Keratinocyte (primary cell): Measurements from ENCODE around the gene OASL. TPM values are rescaled to one million over a fixed set of nuclear protein-coding genes. Genes with fewer than 3 reads are reported as not detected.

Experiments used
- DNase-seq: peaks from one replicate; pipeline ENCODE4 v3.0.0-alpha.2; 2011; ENCODE audit warnings: low read depth, missing footprints, low spot score
- FAIRE-seq: peaks from 2 replicates; lab custom pipeline; 2011; peaks lifted over from hg19 to GRCh38; lab: Jason Lieb, UNC
- H2AFZ ChIP-seq: 2 replicates; pipeline ENCODE4 v1.6.0; 2012; ENCODE audit warnings: low read length, control low read depth, inconsistent platforms; ENCODE audit not compliant: control insufficient read depth
- H3K27ac ChIP-seq: 2 replicates; pipeline ENCODE4 v1.5.1; 2011; ENCODE audit warnings: low read length; ENCODE audit not compliant: control insufficient read depth, insufficient read depth
- H3K27me3 ChIP-seq: 3 replicates; pipeline ENCODE4 v1.6.0; 2011; ENCODE audit warnings: low read length; ENCODE audit not compliant: control insufficient read depth, insufficient read depth; ENCODE audit errors: extremely low read depth
- H3K36me3 ChIP-seq, 2 experiments: 2 replicates in 1 of 2; 3 replicates in 1 of 2; pipeline ENCODE4 v1.5.1; 2011; ENCODE audit warnings: low read length in 2 of 2, mild to moderate bottlenecking in 1 of 2; ENCODE audit not compliant: control insufficient read depth in 2 of 2, insufficient read depth in 2 of 2; ENCODE audit errors: extremely low read depth in 1 of 2
- H3K4me1 ChIP-seq: 3 replicates; pipeline ENCODE4 v1.5.1; 2011; ENCODE audit warnings: low read length; ENCODE audit not compliant: control insufficient read depth, insufficient read depth; ENCODE audit errors: extremely low read depth
- H3K4me2 ChIP-seq: 3 replicates; pipeline ENCODE4 v1.6.0; 2011; ENCODE audit warnings: low read depth, low read length; ENCODE audit not compliant: control insufficient read depth, insufficient read depth; ENCODE audit errors: extremely low read depth
- H3K4me3 ChIP-seq, 3 experiments: fragments of 200-600 bp in 1 of 3; sonication (generic) in 1 of 3; 2 replicates in 2 of 3; 3 replicates in 1 of 3; pipeline ENCODE4 v1.5.1; 2011 to 2016; ENCODE audit warnings: low read length in 3 of 3, mild to moderate bottlenecking in 3 of 3, control low read depth in 2 of 3, inconsistent platforms in 1 of 3, low read depth in 1 of 3, mixed read lengths in 1 of 3, mixed run types in 1 of 3, moderate library complexity in 1 of 3; ENCODE audit not compliant: control insufficient read depth in 2 of 3, insufficient read depth in 2 of 3; ENCODE audit errors: extremely low read depth in 1 of 3
- H3K79me2 ChIP-seq: 2 replicates; pipeline ENCODE4 v1.6.0; 2012; ENCODE audit warnings: low read length; ENCODE audit not compliant: control insufficient read depth, insufficient read depth
- H3K9ac ChIP-seq: 3 replicates; pipeline ENCODE4 v1.6.0; 2011; ENCODE audit warnings: low read length; ENCODE audit not compliant: control insufficient read depth, insufficient read depth; ENCODE audit errors: extremely low read depth
- H3K9me1 ChIP-seq: 3 replicates; pipeline ENCODE4 v1.6.0; 2011; ENCODE audit warnings: low read length; ENCODE audit not compliant: control insufficient read depth, insufficient read depth; ENCODE audit errors: extremely low read depth
- H3K9me3 ChIP-seq: 2 replicates; pipeline ENCODE4 v1.5.1; 2012; ENCODE audit warnings: low read depth, low read length; ENCODE audit not compliant: control insufficient read depth
- H4K20me1 ChIP-seq: 3 replicates; pipeline ENCODE4 v1.6.0; 2011; ENCODE audit warnings: low read length; ENCODE audit not compliant: control insufficient read depth, insufficient read depth; ENCODE audit errors: extremely low read depth
- CTCF ChIP-seq, 3 experiments: IDR thresholded peaks in 1 of 3; conservative IDR thresholded peaks in 1 of 3; optimal IDR thresholded peaks in 1 of 3; 2 replicates in 2 of 3; 3 replicates in 1 of 3; pipeline versions ENCODE3 to v1.5.1; 2011; ENCODE audit warnings: low read length in 3 of 3, mild to moderate bottlenecking in 3 of 3, moderate library complexity in 2 of 3, control low read depth in 1 of 3, inconsistent platforms in 1 of 3; ENCODE audit not compliant: insufficient read depth in 2 of 3; ENCODE audit errors: extremely low read depth in 1 of 3
- EZH2 ChIP-seq: IDR thresholded peaks from one replicate; pipeline ENCODE4 v1.6.1; 2012; ENCODE audit warnings: inconsistent platforms, mild to moderate bottlenecking, low read length, moderate library complexity
- dilution Hi-C: fragments of 300-500 bp; cut with MboI; formaldehyde crosslinking; loops from one replicate; pipeline ENCODE4 v1.7.0; 2020; ENCODE audit warnings: low sequenced_read_pairs; ENCODE audit not compliant: extremely low pct_ligation_motif_present
- polyA plus RNA-seq, 5 experiments: library from polyadenylated mRNA; depleted of rRNA in 3 of 5; stranded (reverse) in 3 of 5; stranded (forward) in 1 of 5; unstranded in 1 of 5; fragments of >200 nt; gene quantifications; 1 replicate in 1 of 5; 2 replicates in 3 of 5; 3 replicates in 1 of 5; pipeline versions ENCODE4 v1.2.1 to v1.2.3, GENCODE V29; 2011 to 2012; ENCODE audit warnings: missing spikeins in 2 of 5, low read depth in 1 of 5, low replicate concordance in 1 of 5

Gene OASL
- polyA plus RNA-seq, 1 donor (not counting 4 experiments of a cell fraction or from before 2014, with no cell fraction given), result 3.6 TPM

- Histone ChIP-seq H3K4me3 (peak overlapping the region in 2 of 3 experiments; percentile 33 to 55), H3K4me2 (peak overlapping the region; percentile 87), H3K9me3 (no peaks in the 10 kb centered on the region), H3K27me3 (no peaks in the 10 kb centered on the region), H3K9me1 (no peaks in the 10 kb centered on the region), H3K79me2 (no peaks in the 10 kb centered on the region), H3K4me1 (peaks cover 3% of the 10 kb centered on the region), H2AFZ (peak overlapping the region; percentile 89), H3K9ac (peak overlapping the region; percentile 58), H3K27ac (peak overlapping the region; percentile 36), H3K36me3 (no peaks in the 10 kb centered on the region), H4K20me1 (no peaks in the 10 kb centered on the region)
- TF ChIP-seq EZH2 (no peak), CTCF (optimal IDR thresholded peaks at IDR 0.05 in 1 of 3, IDR thresholded peaks at IDR 0.05 in 1 of 3, conservative IDR thresholded peaks at IDR 0.05 in 1 of 3; ENCODE audit: extremely low read depth in 1 of 3, insufficient read depth in 2 of 3, low read length in 3 of 3) (peak; percentile 37 to 47 (median 47))
- FAIRE-seq, result no peak
- no peak for DNase-seq
- dilution Hi-C loops, result no loop called here
These were observed 21.3 kb upstream of the OASL start for GRCh38 chr12:121060149-121061001.

GRCh38 chr12:121059031-121059898 is 20.2 kb upstream of the OASL start:
- H3K27me3 ChIP-seq, result no peaks in the 10 kb centered on the region
- TF ChIP-seq EZH2 (no peak), CTCF (optimal IDR thresholded peaks at IDR 0.05 in 1 of 3, IDR thresholded peaks at IDR 0.05 in 1 of 3, conservative IDR thresholded peaks at IDR 0.05 in 1 of 3; ENCODE audit: extremely low read depth in 1 of 3, insufficient read depth in 2 of 3, low read length in 3 of 3) (no peak)
- no peak overlapping the region for H3K4me2 ChIP-seq
- H3K4me1 ChIP-seq, result peaks cover 3% of the 10 kb centered on the region
- no peaks in the 10 kb centered on the region for H3K9me1 ChIP-seq
- DNase-seq (no peak), FAIRE-seq (no peak)
- no peak overlapping the region for H2AFZ ChIP-seq
- no peaks in the 10 kb centered on the region for H4K20me1 ChIP-seq
- dilution Hi-C loops, result no loop called here
- H3K36me3 ChIP-seq, result no peaks in the 10 kb centered on the region
- H3K4me3 ChIP-seq, result no peak overlapping the region
- no peak overlapping the region for H3K27ac ChIP-seq
- H3K79me2 ChIP-seq, result no peaks in the 10 kb centered on the region
- no peaks in the 10 kb centered on the region for H3K9me3 ChIP-seq
- no peak overlapping the region for H3K9ac ChIP-seq
